ENCODE measurements around the gene POLDIP2. TPM values are rescaled to one million over a fixed set of nuclear protein-coding genes. Genes with fewer than 3 reads are reported as not detected.

The POLDIP2 gene
- total and polyA plus RNA-seq, 2 donors (not counting 1 experiment from before 2014, with no cell fraction given) = 30.2 to 35.7 TPM

GRCh38 chr17:28318759-28319597 lies 38.3 kb downstream of the POLDIP2 start, which contains the start of gene TMEM97:
TSS of gene TMEM97 (plus strand) at chr17:28319200. CDS start at chr17:28319240, 40 bp downstream.
- no peaks in the 10 kb centered on the region for H3K36me3 ChIP-seq (replicated peaks in 1 of 2; ENCODE audit: control extremely low read depth in 1 of 2, control insufficient read depth in 1 of 2, extremely low read depth in 1 of 2, insufficient read depth in 2 of 2, low read length in 1 of 2)
- ATAC-seq (ENCODE audit: low read depth) = peak; percentile 99
- H3K4me1 ChIP-seq (ENCODE audit: control insufficient read depth in 2 of 2, insufficient read depth in 2 of 2, low read length in 2 of 2) = peaks cover 13 to 22% of the 10 kb centered on the region in 2 donors
- H3K27ac Mint-ChIP-seq = peak within 1 kb of the TSS; percentile 88
- H3K79me2 ChIP-seq (ENCODE audit: control insufficient read depth, insufficient read depth, low read length) = no peaks in the 10 kb centered on the region
- POLR2A ChIA-PET = interaction anchor here (0.6 to 2.1 kb wide), 3 partner anchors 16 to 1030 kb away, joined by 3 to 6 read pairs (median 3); partner anchors contain the start of genes IFT20, POLDIP2 and TNFAIP1
- WGBS (ENCODE audit: insufficient coverage) = under 1% methylated on average over 66 of the region's 72 CpGs
- TF ChIP-seq EZH2 (IDR thresholded peaks at IDR 0.05; ENCODE audit: borderline replicate concordance, insufficient read depth, low read depth, low read length, poor library complexity, severe bottlenecking) (no peak), CTCF (IDR thresholded peaks at IDR 0.05) (no peak)
- peak within 1 kb of the TSS; percentile 8 to 37 for H3K27ac ChIP-seq (ENCODE audit: low read length in 2 of 2)
- DNase-seq = peak; percentile 96
- peak within 1 kb of the TSS; percentile 83 for H2AFZ ChIP-seq (ENCODE audit: insufficient read depth, low read depth, low read length, poor library complexity, severe bottlenecking)
- H3K4me1 Mint-ChIP-seq = peaks cover 22% of the 10 kb centered on the region
- H3K9ac ChIP-seq (ENCODE audit: low read length) = peak within 1 kb of the TSS; percentile 78
- peak within 1 kb of the TSS; percentile 88 for H3K4me2 ChIP-seq (replicated peaks; ENCODE audit: low read depth, low read length, poor library complexity, severe bottlenecking)
- no peaks in the 10 kb centered on the region for H3K9me3 Mint-ChIP-seq (ENCODE audit: insufficient read depth)
- CTCF ChIA-PET = interaction anchor here (0.7 to 2.1 kb wide), 3 partner anchors 17 to 98 kb away, joined by 3 to 10 read pairs (median 7); partner anchors contain the start of genes IFT20 and TNFAIP1
- H3K4me3 ChIP-seq (ENCODE audit: control extremely low read depth in 1 of 5, extremely low read depth in 1 of 5, insufficient read depth in 1 of 5, low read depth in 2 of 5, low read length in 4 of 5) = peak within 1 kb of the TSS; percentile 49 to 83 (median 67)
- no peaks in the 10 kb centered on the region for H3K9me3 ChIP-seq (ENCODE audit: control extremely low read depth in 1 of 3, control insufficient read depth in 2 of 3, insufficient read depth in 1 of 3, low read length in 2 of 3)
- no peaks in the 10 kb centered on the region for H4K20me1 ChIP-seq (ENCODE audit: control insufficient read depth, insufficient read depth, low read length, poor library complexity, severe bottlenecking)
- no peaks in the 10 kb centered on the region for H3K27me3 ChIP-seq (replicated peaks in 1 of 4; ENCODE audit: control extremely low read depth in 1 of 4, control insufficient read depth in 3 of 4, insufficient read depth in 4 of 4, low read length in 3 of 4)
- H3K4me3 Mint-ChIP-seq = peak within 1 kb of the TSS; percentile 88
- no peaks in the 10 kb centered on the region for H3K27me3 Mint-ChIP-seq
- intact Hi-C loops (cut with micrococcal nuclease) = loop anchor here (1.0 to 5.0 kb wide), 5 partner anchors 16 to 278 kb away; partner anchors contain the start of genes IFT20, POLDIP2, SARM1 and TNFAIP1
